ENCODE data around the gene SIGLEC1.

DNA sequence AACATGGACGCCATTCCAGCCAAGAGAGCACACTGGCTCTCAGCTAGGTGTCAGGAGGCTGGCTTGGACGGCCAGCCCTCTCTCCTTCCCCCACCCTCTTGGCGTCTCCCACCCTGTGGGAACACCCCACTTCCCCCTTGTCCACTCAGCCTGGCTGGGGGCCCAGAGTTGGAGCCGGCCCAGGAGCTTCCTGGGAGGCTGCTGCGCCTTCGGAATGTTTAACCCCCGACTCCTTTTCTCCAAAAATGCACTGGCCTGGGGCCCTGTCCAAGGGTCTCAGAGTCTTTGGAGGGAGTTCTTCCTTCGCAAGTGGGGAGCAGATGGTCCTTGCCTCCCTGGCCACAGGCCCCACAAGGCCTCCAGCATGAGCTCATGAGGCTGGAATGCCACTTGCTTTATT lies 34.7 kb downstream of the SIGLEC1 start:
- TF ChIP-seq CTCF (IDR thresholded peaks at IDR 0.05; ENCODE audit: extremely low read depth in 1 of 2, insufficient read depth in 1 of 2, low read depth in 1 of 2, low read length in 2 of 2): no peak
- TF ChIP-seq EZH2 (IDR thresholded peaks at IDR 0.05; ENCODE audit: borderline replicate concordance, low read depth, low read length, severe bottlenecking): no peak
- TF ChIP-seq MYC (IDR thresholded peaks at IDR 0.05; ENCODE audit: low read depth, low read length): no peak
